HepG2 (cell line): ENCODE data around the gene PARP1. TPM values are rescaled to one million over a fixed set of nuclear protein-coding genes. Genes with fewer than 3 reads are reported as not detected.

Experiments
- ARHGAP35 ChIP-seq: sonication (generic); formaldehyde crosslinking; IDR thresholded peaks from 2 replicates; pipeline ENCODE4 v1.9.0; 2022; ENCODE audit warnings: mild to moderate bottlenecking, inconsistent platforms, moderate library complexity, missing genetic modification reagents, borderline replicate concordance
- ATM ChIP-seq: fragments of 450-650 bp; IDR thresholded peaks from 2 replicates; pipeline ENCODE4 v1.7.1; 2017; ENCODE audit warnings: mild to moderate bottlenecking, borderline replicate concordance
- DR1 ChIP-seq: sonication (generic); formaldehyde crosslinking; IDR thresholded peaks from 2 replicates; pipeline ENCODE4 v1.8.0; 2021; ENCODE audit warnings: mild to moderate bottlenecking, missing genetic modification reagents, inconsistent platforms
- ERF ChIP-seq: IDR thresholded peaks from 2 replicates; pipeline ENCODE4 v1.6.1; 2018; ENCODE audit warnings: missing biosample characterization, missing genetic modification reagents
- FOSL2 ChIP-seq: sonication (generic); formaldehyde crosslinking; IDR thresholded peaks from 2 replicates; pipeline ENCODE4 v1.4.0; 2020; ENCODE audit warnings: missing genetic modification reagents
- HIVEP1 ChIP-seq: sonication (generic); formaldehyde crosslinking; IDR thresholded peaks from 2 replicates; pipeline ENCODE4 v1.4.0; 2020; ENCODE audit warnings: mild to moderate bottlenecking, missing genetic modification reagents
- ISL2 ChIP-seq: sonication (generic); formaldehyde crosslinking; IDR thresholded peaks from 2 replicates; pipeline ENCODE4 v1.5.0; 2020; ENCODE audit warnings: missing genetic modification reagents
- MXI1 ChIP-seq: IDR thresholded peaks from 3 replicates; pipeline ENCODE4 v1.6.1; 2012; ENCODE audit warnings: low read depth, low read length, inconsistent platforms, borderline replicate concordance
- PHF20 ChIP-seq: sonication (generic); formaldehyde crosslinking; IDR thresholded peaks from 2 replicates; pipeline ENCODE4 v1.5.0; 2020; ENCODE audit warnings: mild to moderate bottlenecking, missing genetic modification reagents
- SPEN ChIP-seq: sonication (generic); formaldehyde crosslinking; IDR thresholded peaks from 2 replicates; pipeline ENCODE4 v1.5.1; 2020; ENCODE audit warnings: low read depth, mild to moderate bottlenecking, missing genetic modification reagents
- TCF12 ChIP-seq, 2 experiments: fragments of 450-650 bp in 1 of 2; sonication (generic) in 1 of 2; formaldehyde crosslinking in 1 of 2; IDR thresholded peaks; 2 replicates each; pipeline versions ENCODE4 v1.6.1 to v1.8.0; 2017 to 2022; ENCODE audit warnings: antibody characterized with exemption in 1 of 2, mild to moderate bottlenecking in 1 of 2, missing genetic modification reagents in 1 of 2, moderate library complexity in 1 of 2
- TEAD2 ChIP-seq: sonication (generic); formaldehyde crosslinking; IDR thresholded peaks from 2 replicates; pipeline ENCODE4 v1.9.0; 2021; ENCODE audit warnings: missing genetic modification reagents
- ZNF230 ChIP-seq: sonication (generic); formaldehyde crosslinking; IDR thresholded peaks from 2 replicates; pipeline ENCODE4 v1.4.0; 2020; ENCODE audit warnings: mild to moderate bottlenecking, missing genetic modification reagents
- ZNF235 ChIP-seq: sonication (generic); formaldehyde crosslinking; IDR thresholded peaks from 2 replicates; pipeline ENCODE4 v1.8.1; 2023; ENCODE audit warnings: mild to moderate bottlenecking, missing genetic modification reagents, borderline replicate concordance
- ZNF260 ChIP-seq: sonication (generic); formaldehyde crosslinking; IDR thresholded peaks from 2 replicates; pipeline ENCODE4 v1.4.0; 2020; ENCODE audit warnings: missing genetic modification reagents, low read depth, mild to moderate bottlenecking, borderline replicate concordance
- ZNF274 ChIP-seq: sonication (generic); formaldehyde crosslinking; IDR thresholded peaks from 2 replicates; pipeline ENCODE4 v1.5.1; 2020; ENCODE audit warnings: mild to moderate bottlenecking, missing genetic modification reagents
- ZNF563 ChIP-seq: sonication (generic); formaldehyde crosslinking; IDR thresholded peaks from 2 replicates; pipeline ENCODE4 v1.8.0; 2022; ENCODE audit warnings: mild to moderate bottlenecking, moderate library complexity, missing genetic modification reagents
- ZNF782 ChIP-seq: sonication (generic); formaldehyde crosslinking; IDR thresholded peaks from 2 replicates; pipeline ENCODE4 v1.4.0; 2020; ENCODE audit warnings: missing genetic modification reagents, mild to moderate bottlenecking, borderline replicate concordance
- ZNF788 ChIP-seq: sonication (generic); formaldehyde crosslinking; IDR thresholded peaks from 2 replicates; pipeline ENCODE4 v1.5.0; 2020; ENCODE audit warnings: mild to moderate bottlenecking, missing genetic modification reagents, borderline replicate concordance
- ZSCAN29 ChIP-seq: sonication (generic); formaldehyde crosslinking; conservative IDR thresholded peaks from 2 replicates; pipeline ENCODE4 v1.4.0; 2020; ENCODE audit warnings: mild to moderate bottlenecking, missing genetic modification reagents
- polyA plus RNA-seq, 8 experiments: library from polyadenylated mRNA; depleted of rRNA in 3 of 8; stranded (reverse) in 7 of 8; unstranded in 1 of 8; fragments of >200 nt; fragmentation: Illumina TruSeq in 4 of 8; extraction: Trizol in 4 of 8; gene quantifications; 2 replicates each; pipeline versions ENCODE4 v1.2.1 to v1.2.3, GENCODE V29; 2011 to 2016; ENCODE audit warnings: low read depth in 4 of 8, missing spikeins in 1 of 8, mixed read lengths in 1 of 8; ENCODE audit not compliant: insufficient read depth in 1 of 8
- total RNA-seq, 5 experiments: library from RNA; depleted of rRNA; stranded (reverse); fragments of >200 nt; fragmentation: Illumina TruSeq; extraction: Trizol; gene quantifications; 2 replicates each; pipeline ENCODE4 v1.2.3, GENCODE V29; 2016; ENCODE audit warnings: low read depth in 1 of 5
- TF ChIP-seq, protein P1 (sequence below): sonication (generic); formaldehyde crosslinking; IDR thresholded peaks from 2 replicates; pipeline ENCODE4 v1.8.0; 2022; ENCODE audit warnings: mild to moderate bottlenecking, missing genetic modification reagents; ENCODE audit not compliant: insufficient replicate concordance
- TF ChIP-seq, protein P2 (sequence below): sonication (generic); formaldehyde crosslinking; IDR thresholded peaks from 2 replicates; pipeline ENCODE4 v1.4.0; 2020; ENCODE audit warnings: missing genetic modification reagents
- TF ChIP-seq, protein P3 (sequence below): sonication (generic); formaldehyde crosslinking; conservative IDR thresholded peaks from 2 replicates; pipeline ENCODE4 v1.4.0; 2020; ENCODE audit warnings: missing genetic modification reagents
- TF ChIP-seq, protein P4 (sequence below): sonication (generic); formaldehyde crosslinking; IDR thresholded peaks from 2 replicates; pipeline ENCODE4 v1.5.0; 2020; ENCODE audit warnings: missing genetic modification reagents

The PARP1 gene
- total and polyA plus RNA-seq, 2 of the 13 experiments (the other 11 are each of a cell fraction or from before 2014, with no cell fraction given): 50.1 to 85.2 TPM

DNA sequence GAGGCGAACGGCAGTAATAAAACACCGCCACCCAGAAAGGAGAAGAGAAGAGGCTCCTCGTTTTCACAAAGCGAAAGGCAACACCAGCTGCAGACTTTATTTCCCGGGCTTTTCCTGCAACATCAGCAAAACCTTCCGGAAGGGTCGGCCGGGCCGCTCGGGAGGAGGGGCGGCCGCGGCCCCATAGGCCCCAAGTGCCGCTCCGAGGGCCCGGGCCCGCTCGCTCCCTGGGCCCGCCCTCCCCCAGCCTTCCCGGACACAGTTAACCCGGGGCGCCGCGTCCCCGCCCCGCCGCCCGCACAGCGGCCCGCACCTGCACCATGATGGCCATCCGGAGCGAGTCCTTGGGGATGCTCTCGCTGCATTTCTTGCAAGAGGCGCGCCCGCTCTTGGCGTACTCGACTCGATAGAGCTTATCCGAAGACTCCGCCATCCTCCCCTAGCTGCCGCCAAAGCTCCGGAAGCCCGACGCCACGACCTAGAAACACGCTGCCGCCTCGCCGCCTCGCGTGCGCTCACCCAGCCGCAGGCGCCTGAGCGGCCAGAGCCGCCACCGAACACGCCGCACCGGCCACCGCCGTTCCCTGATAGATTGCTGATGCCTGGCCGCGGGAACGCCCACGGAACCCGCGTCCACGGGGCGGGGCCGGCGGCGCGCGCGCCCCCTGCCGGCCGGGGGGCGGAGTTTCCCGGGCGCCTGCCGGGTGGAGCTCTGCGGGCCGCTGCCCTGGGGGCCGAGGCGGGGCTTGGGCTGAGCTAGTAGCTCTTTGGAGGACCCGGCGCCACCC, at the start of gene PARP1 (continued):
- TF ChIP-seq HIVEP1 (0 out of 2 replicates have a peak, but pooled peaks have one; percentile 35), ZNF563 (CRISPR knock-in tag) (peak; percentile 72; the same call in 1 of the 2 replicates), TCF12 (IDR thresholded peaks at IDR 0.05) (no peak), TCF12 (CRISPR knock-in tag; IDR thresholded peaks at IDR 0.05) (0 out of 2 replicates have a peak, but pooled peaks have one; percentile 66), MXI1 (peak; percentile 83; the same call in 2 of the 3 replicates), ZNF230 (CRISPR knock-in tag) (peak; percentile 47; the same call in 1 of the 2 replicates), ZNF235 (CRISPR knock-in tag) (no peak), FOSL2 (CRISPR knock-in tag) (peak; percentile 39; the same call in 1 of the 2 replicates), SPEN (CRISPR knock-in tag) (peak; percentile 62), ZSCAN29 (CRISPR knock-in tag) (peak; percentile 77; the same call in 1 of the 2 replicates), TEAD2 (CRISPR knock-in tag) (no peak), PHF20 (CRISPR knock-in tag) (no peak; the same call in 1 of the 2 replicates), ISL2 (peak; percentile 46; the same call in 1 of the 2 replicates), ARHGAP35 (CRISPR knock-in tag) (peak; percentile 92), ZNF274 (peak; percentile 76; the same call in 1 of the 2 replicates), ERF (CRISPR knock-in tag) (peak; percentile 76), ATM (no peak), ZNF788 (CRISPR knock-in tag) (peak; percentile 73; the same call in 1 of the 2 replicates), DR1 (CRISPR knock-in tag) (peak; percentile 40; the same call in 1 of the 2 replicates), ZNF782 (CRISPR knock-in tag) (no peak), ZNF260 (CRISPR knock-in tag) (no peak)
- TF ChIP-seq, protein P1, sequence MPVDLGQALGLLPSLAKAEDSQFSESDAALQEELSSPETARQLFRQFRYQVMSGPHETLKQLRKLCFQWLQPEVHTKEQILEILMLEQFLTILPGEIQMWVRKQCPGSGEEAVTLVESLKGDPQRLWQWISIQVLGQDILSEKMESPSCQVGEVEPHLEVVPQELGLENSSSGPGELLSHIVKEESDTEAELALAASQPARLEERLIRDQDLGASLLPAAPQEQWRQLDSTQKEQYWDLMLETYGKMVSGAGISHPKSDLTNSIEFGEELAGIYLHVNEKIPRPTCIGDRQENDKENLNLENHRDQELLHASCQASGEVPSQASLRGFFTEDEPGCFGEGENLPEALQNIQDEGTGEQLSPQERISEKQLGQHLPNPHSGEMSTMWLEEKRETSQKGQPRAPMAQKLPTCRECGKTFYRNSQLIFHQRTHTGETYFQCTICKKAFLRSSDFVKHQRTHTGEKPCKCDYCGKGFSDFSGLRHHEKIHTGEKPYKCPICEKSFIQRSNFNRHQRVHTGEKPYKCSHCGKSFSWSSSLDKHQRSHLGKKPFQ (CRISPR knock-in tag): peak; percentile 57
- TF ChIP-seq, protein P2, sequence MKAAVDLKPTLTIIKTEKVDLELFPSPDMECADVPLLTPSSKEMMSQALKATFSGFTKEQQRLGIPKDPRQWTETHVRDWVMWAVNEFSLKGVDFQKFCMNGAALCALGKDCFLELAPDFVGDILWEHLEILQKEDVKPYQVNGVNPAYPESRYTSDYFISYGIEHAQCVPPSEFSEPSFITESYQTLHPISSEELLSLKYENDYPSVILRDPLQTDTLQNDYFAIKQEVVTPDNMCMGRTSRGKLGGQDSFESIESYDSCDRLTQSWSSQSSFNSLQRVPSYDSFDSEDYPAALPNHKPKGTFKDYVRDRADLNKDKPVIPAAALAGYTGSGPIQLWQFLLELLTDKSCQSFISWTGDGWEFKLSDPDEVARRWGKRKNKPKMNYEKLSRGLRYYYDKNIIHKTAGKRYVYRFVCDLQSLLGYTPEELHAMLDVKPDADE: no peak
- TF ChIP-seq, protein P3, sequence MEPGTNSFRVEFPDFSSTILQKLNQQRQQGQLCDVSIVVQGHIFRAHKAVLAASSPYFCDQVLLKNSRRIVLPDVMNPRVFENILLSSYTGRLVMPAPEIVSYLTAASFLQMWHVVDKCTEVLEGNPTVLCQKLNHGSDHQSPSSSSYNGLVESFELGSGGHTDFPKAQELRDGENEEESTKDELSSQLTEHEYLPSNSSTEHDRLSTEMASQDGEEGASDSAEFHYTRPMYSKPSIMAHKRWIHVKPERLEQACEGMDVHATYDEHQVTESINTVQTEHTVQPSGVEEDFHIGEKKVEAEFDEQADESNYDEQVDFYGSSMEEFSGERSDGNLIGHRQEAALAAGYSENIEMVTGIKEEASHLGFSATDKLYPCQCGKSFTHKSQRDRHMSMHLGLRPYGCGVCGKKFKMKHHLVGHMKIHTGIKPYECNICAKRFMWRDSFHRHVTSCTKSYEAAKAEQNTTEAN (CRISPR knock-in tag): peak; percentile 63; the same call in 1 of the 2 replicates
- TF ChIP-seq, protein P4, sequence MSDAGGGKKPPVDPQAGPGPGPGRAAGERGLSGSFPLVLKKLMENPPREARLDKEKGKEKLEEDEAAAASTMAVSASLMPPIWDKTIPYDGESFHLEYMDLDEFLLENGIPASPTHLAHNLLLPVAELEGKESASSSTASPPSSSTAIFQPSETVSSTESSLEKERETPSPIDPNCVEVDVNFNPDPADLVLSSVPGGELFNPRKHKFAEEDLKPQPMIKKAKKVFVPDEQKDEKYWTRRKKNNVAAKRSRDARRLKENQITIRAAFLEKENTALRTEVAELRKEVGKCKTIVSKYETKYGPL (CRISPR knock-in tag): 0 out of 2 replicates have a peak, but pooled peaks have one; percentile 22
